GM19455 (cell line): ENCODE measurements around the gene PCBP3.

Source experiments
- ATAC-seq: cut with Tn5 transposase; IDR thresholded peaks from one replicate; pipeline ENCODE4 v1.9.1; 2021; ENCODE audit not compliant: unreplicated experiment

PCBP3 gene

DNA sequence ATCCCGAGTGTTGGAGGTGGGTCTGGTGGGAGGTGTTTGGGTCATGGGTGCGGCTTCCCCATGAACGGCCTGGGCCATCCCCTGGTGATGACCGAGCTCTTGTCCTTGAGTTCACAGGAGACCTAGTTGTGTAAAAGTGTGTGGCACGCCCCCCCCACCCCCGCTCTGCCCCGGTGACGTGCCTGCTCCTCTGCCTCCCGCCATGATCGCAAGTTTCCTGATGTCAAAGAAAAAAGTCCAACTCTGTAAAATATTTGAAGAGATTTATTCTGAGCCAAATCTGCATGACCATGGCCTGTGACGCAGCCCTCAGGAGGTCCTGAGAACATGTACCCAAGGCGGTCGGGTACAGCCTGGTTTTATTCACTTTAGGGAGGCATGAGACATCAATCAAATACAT, 212.9 kb downstream of the PCBP3 start:
- no peak for ATAC-seq

DNA sequence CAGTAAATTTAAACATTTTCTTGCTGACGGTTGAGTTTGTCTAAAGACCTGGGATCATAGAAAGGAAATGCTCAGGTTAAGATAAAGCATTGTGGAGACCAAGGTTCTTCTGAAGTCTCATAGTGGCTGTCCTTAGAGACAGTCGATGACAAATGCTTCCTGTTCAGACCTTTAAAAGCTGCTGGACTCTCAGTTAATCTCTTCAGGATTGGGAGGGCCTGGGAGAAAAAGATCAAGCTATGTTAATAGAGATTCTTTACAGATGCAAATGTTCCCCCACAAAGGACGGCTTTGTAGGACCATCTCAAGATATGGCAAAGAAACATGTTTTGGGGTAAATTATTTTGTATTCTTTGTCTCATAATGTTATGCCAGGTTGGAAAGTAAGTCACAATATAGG, 213.4 kb downstream of the PCBP3 start:
- no peak for ATAC-seq

DNA sequence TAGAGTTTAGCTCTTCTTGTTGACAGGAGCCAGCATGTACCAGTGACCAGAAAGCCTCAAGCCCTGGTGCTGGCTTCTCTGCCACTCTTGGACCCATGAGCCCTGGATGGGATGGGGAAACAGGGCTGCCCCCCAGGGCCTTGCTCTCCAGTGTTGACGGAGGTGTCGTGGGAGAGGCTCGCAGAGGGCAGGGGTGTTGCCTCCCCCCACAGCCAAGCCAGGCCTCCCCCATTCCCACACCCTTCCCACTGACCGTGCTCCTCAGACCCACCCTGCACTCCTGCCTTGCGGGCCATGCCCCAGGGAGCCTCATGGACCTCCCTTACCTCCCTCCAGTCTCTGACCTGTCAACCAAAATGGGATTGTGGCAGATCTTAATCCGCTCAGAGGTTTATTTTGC, 214.2 kb downstream of the PCBP3 start:
- no peak for ATAC-seq

GRCh38 chr21:45858180-45858579, 214.7 kb downstream of the PCBP3 start:
- ATAC-seq, result no peak

- ATAC-seq, result no peak
These were observed 215.7 kb downstream of the PCBP3 start for GRCh38 chr21:45859041-45859761.

DNA sequence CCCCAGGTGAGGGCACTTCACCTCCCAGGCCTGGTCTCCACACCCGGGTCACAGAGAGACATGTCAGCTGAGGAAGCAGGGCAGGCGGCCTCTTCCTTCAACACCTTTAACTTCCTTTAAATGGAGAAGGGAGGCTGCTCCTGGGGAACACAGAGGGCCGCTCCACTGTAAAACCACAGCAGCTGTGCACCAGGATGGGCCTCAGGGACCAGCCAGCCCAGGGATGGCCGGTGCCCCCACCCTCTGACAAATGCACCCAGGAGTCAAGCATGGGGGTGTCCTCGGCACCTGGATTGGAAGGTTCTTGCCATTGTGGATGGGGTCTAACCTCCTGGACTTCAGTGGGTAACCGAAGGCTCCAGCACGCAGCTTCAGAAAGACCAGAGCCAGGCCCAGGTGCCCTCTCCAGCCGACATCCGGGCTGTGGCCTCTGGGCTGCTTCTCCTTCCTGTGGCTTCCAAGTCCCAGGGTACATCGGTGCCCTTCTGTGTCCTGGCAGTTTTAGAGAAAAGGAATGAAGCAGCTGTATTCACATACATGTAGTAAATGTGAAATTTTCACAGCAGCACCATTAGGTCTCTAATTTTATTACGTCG, 216.3 kb downstream of the PCBP3 start:
- no peak for ATAC-seq

DNA sequence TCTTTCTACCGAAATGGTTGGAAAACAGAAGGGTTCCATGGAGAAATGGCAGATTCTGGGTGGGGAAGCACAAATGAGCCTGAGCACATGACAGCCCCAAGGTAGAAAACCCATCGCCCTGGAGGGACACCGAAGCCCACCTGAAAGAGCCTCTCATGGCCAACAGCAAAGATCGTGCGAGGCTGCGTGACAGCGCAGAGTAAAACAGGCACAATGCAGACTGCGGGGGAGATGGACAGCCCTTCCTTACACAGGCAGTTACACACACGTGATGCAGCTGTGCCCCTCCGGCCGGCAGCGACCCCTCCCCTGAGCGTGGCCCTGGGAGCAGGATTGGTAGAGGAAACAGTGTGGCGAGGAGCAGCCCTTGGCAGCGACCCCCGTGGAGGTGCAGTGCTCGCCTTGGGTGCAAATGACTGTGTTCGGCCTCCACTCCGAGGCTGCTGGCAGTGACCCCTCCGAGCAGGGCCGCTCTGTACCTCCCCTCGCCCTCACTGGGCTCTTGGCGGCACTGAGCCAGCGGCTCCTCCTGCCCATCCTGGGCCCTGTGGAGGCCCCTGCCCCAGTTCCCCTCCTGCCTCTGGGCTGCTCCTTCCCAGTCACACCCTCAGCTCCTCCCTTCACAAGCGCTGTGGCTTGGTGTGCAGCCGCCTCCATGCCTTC, 217.1 kb downstream of the PCBP3 start:
- no peak for ATAC-seq

DNA sequence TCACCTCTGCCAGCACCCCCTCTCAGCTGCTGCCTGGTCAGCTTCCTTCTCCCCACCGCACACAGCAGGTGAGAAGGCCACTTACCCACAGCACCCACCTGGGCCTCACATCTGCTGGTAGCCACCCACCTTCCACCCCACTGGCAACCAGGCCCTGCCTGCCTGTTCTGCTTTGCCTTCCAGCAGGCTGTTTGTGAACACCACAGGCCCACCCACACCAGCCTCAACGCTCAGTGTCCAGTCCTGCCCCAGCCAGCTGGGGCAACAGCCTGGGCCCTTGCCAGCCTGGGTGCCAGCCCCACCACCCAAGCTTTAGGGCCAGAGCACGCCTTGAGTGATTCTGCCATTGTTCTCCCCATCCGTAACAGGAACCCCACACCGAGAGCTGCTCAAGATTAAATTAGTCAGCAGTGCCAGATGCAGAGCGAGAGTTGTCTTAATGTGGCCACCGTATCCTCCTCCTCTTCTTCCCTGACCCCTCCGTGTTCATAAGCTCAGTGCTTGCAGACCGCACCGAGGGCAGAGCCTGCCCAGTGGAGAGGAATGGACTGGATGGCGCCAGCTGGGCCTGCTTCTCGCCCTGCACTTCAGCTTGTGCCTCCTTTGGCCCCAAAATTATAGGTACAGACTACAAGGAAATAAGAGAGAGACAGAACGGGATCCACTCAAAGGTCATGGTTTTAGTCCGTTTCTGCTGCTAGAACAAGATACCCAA, 217.8 kb downstream of the PCBP3 start:
- no peak for ATAC-seq

DNA sequence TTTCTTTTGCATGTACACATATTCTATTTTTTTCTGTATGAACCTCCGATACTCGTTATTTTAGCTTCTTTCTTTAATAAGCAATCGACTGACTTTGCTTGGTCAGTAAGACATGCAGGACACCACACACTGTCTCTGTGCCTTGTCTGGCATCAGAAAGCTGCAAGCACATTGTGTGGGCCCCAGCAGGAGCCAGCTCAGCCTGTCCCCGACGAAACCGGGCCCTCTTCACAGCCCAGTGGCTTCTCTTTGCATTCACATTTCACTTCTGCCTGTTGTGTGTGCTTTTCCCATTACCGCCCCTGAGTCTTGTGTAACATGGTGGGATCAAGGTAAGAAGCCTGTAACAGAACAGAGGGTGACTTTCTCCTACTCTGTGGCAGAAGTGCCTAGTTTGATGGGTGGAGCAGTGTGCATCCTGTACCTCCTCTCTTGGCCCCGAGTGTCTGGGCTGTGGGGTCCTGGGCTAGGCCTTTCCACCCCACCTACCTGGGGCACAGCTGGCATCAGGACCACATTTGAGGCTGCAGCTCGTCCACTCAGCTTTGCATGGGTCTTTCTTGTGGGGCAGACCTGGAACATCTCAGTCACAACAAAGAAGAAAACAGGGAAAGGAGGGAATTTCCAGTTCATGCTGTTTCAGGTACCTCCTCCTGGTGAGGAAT, 219.2 kb downstream of the PCBP3 start:
- ATAC-seq, result no peak

- no peak for ATAC-seq
These were observed 219.7 kb downstream of the PCBP3 start for GRCh38 chr21:45863267-45863666.

- no peak for ATAC-seq
These were observed 220.2 kb downstream of the PCBP3 start for GRCh38 chr21:45863751-45864150.

DNA sequence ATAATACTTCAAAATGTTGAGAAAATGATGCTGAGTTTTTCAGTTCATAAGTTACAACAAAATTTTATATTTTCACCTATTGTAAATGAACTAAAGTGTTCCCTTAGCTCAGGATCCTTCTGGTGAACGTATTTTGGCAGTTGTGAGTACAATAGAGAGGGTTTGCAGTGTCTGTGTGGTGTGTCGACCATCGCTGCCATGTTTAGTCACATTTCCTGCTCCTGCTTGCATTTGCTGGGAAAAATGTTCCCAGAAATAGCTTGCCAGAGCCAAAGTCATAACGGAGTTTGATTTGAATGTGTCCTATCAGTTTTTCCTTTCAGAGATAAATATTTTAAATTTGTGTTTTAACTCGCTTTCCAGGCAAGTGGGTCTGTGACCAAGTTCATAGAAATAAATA, 220.9 kb downstream of the PCBP3 start:
- ATAC-seq, result no peak

GRCh38 chr21:45865106-45865835, 221.7 kb downstream of the PCBP3 start:
- no peak for ATAC-seq

DNA sequence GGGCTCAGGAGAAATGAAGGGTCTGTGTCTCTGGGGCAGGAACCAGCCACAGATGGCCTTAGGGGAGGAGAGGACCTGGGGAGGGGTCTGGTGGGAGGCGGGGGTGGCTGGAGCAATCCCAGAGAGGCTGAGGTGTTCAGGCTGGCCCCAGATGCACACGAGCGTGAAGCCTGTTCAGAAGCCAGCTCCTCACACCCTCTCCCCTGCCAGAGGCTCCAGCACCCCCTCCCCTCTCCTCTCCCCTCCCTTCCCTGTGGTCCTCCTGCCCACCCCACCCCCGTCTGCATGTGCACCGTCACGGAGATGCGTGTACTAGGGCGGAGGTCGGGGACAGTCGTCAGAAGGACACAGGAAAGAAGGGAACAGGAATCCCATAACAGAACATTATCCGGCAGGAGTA, 223.0 kb downstream of the PCBP3 start:
- no peak for ATAC-seq

- ATAC-seq, result no peak
These were observed 223.6 kb downstream of the PCBP3 start for GRCh38 chr21:45867041-45867666.

DNA sequence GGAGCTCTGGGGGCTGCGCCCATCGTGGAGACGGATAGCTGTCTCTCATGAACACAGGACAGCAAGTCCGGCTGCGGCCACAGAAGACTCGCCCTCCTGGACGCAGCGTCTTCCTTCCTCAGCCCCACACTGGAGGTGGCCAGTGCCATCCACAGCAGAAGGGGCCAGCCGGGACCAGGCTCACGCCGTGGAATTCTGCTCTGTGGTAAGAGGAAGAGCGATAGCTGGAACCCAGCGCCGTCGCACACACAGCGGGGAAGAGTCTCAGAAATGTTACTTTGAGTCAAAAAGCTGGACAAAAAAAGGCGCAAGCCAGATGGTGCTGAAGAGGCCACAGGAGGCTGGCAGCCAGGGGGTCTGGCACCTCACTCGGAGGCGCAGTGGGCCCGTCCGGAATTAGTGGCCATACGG, 224.2 kb downstream of the PCBP3 start:
- no peak for ATAC-seq

DNA sequence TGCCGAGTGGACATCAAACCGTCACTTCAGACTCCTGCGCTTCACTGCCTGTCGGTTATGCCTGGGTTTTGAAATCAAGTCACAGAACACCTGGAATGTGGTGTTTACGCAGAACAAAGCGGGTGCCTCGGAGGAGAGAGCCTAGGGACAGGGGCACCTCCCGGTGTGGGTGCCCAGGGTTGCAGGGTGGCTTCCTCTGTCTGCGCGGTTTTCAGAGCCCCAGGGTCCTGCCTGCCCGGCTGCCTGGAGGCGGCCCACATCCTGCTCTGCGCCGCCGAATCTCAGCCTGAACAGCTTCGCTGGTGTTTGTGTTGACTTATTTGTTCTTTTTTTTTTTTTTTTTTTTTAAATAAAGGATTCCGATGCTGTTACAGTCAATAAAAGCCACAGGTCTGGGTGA, 224.6 kb downstream of the PCBP3 start:
- no peak for ATAC-seq

GRCh38 chr21:45868488-45868887, 225.0 kb downstream of the PCBP3 start:
- ATAC-seq, result no peak

DNA sequence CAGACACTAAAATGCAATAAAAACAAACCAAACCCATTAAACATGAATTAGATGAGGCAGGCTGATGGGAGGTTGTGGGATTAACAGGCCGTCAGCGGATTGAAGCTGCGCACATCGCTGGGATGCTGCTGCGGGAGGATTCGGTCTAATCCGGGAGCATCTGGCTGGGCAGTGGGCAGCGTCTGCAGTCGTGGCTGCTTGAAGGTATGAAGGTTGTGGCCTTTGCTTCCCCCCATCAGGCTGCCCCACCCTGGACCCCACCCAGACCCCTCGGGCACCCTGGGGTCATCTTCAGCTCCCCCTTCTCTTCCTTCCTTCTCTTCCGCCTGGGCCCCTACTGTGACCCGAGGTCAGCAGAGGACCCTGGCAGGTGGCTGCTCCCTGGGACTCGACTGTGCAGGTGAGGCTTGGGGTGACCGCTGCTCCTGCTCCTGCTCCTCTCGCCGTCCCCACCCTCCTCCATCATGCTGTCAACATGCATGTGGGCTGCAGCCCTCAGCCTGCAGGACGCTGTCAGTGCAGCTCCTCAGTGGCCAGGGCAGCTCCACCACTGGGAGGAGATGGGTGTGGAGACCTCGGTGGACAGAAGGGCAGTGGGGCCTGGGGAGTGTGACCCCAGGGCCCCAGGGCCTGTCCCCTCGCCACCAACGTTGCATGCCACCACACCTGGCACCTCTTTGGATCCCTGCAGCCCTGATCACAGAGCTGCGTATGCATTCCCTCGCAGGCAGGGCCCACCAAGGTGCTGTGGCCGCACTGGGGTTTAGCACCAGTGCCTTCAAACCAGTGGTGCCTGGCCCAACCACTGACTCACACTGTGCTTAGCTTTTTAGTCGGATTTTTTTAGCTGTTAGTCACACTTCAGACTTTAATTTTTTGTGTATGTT, 225.8 kb downstream of the PCBP3 start:
- ATAC-seq, result no peak
